ENCODE results near the gene PPAN. TPM values are rescaled to one million over a fixed set of nuclear protein-coding genes. Genes with fewer than 3 reads are reported as not detected.
A peak's percentile ranks its signal among the peaks of the same experiment; 100 is the strongest.

PPAN gene
- total RNA-seq, 4 donors from 2014 or later = 26.2 to 33.0 (median 29.7) TPM

GRCh38 chr19:10104665-10105508 lies 1.3 kb upstream of the PPAN start:
- DNase-seq = no peak
- no peak for TF ChIP-seq CTCF (IDR thresholded peaks at IDR 0.05)
- no peak for TF ChIP-seq POLR2A (IDR thresholded peaks at IDR 0.05)
- no peak overlapping the region for H3K27ac ChIP-seq
- intact Hi-C loops (cut with DNase I) = loop anchor here (10.0 kb wide), 1 partner anchor 280 kb away; the partner anchor contains the start of gene TYK2
- no peaks in the 10 kb centered on the region for H3K9me3 ChIP-seq
- WGBS, 2 donors = 59 to 68% methylated on average over 11 to 12 of the region's 15 CpGs
- peaks cover 7 to 14% of the 10 kb centered on the region in 2 donors for H3K4me1 ChIP-seq
- no peak overlapping the region for H3K4me3 ChIP-seq (replicated peaks in 1 of 3)
- no peaks in the 10 kb centered on the region for H3K27me3 ChIP-seq
- H3K36me3 ChIP-seq = peaks cover 23 to 24% of the 10 kb centered on the region in 2 donors

GRCh38 chr19:10105509-10106099 lies 558 bp upstream of the PPAN start:
- no peak for DNase-seq
- intact Hi-C loops (cut with DNase I) = loop anchor here (10.0 kb wide), 1 partner anchor 279 kb away; the partner anchor contains the start of gene TYK2
- no peaks in the 10 kb centered on the region for H3K9me3 ChIP-seq
- H3K27me3 ChIP-seq = no peaks in the 10 kb centered on the region
- peak overlapping the region in 1 of 3 donors; percentile 45 for H3K27ac ChIP-seq
- H3K4me3 ChIP-seq (replicated peaks in 1 of 3) = no peak overlapping the region
- 45 to 68% methylated on average over 12 to 16 of the region's 16 CpGs for WGBS, 2 donors
- peaks cover 7 to 14% of the 10 kb centered on the region in 2 donors for H3K4me1 ChIP-seq
- H3K36me3 ChIP-seq = peaks cover 31% of the 10 kb centered on the region in 2 donors
- no peak for TF ChIP-seq CTCF (IDR thresholded peaks at IDR 0.05)
- no peak for TF ChIP-seq POLR2A (IDR thresholded peaks at IDR 0.05)

- DNase-seq = no peak
- Histone ChIP-seq H3K9me3 (no peaks in the 10 kb centered on the region), H3K4me3 (replicated peaks in 1 of 3) (peak overlapping the region in 1 of 3 donors; percentile 56), H3K4me1 (peaks cover 7 to 14% of the 10 kb centered on the region in 2 donors), H3K36me3 (peaks cover 38 to 40% of the 10 kb centered on the region in 2 donors), H3K27me3 (no peaks in the 10 kb centered on the region), H3K27ac (no peak overlapping the region)
- 83 to 88% methylated on average over 10 of the region's 10 CpGs for WGBS, 2 donors
- TF ChIP-seq CTCF (IDR thresholded peaks at IDR 0.05) (no peak), POLR2A (IDR thresholded peaks at IDR 0.05) (no peak)
- intact Hi-C loops (cut with DNase I) = loop anchor here (10.0 kb wide), 1 partner anchor 278 kb away; the partner anchor contains the start of gene TYK2
These were observed 1.1 kb downstream of the PPAN start for GRCh38 chr19:10107254-10107653.

- WGBS, 2 donors = 89% methylated on average over 5 to 14 of the region's 14 CpGs
- intact Hi-C loops (cut with DNase I) = loop anchor here (10.0 kb wide), 1 partner anchor 277 kb away; the partner anchor contains the start of gene TYK2
These were observed 1.7 kb downstream of the PPAN start for GRCh38 chr19:10107817-10108367.

More at GRCh38 chr19:10107817-10108367, 1.7 kb downstream of the PPAN start:
- no peaks in the 10 kb centered on the region for H3K9me3 ChIP-seq
- no peak overlapping the region for H3K27ac ChIP-seq
- TF ChIP-seq CTCF (IDR thresholded peaks at IDR 0.05) (no peak), POLR2A (IDR thresholded peaks at IDR 0.05) (no peak)
- peaks cover 38 to 40% of the 10 kb centered on the region in 2 donors for H3K36me3 ChIP-seq
- no peak for DNase-seq
- H3K4me3 ChIP-seq (replicated peaks in 1 of 3) = no peak overlapping the region
- H3K4me1 ChIP-seq = peaks cover 7 to 14% of the 10 kb centered on the region in 2 donors
- H3K27me3 ChIP-seq = no peaks in the 10 kb centered on the region
